DND-41 (cell line): ENCODE results near the gene SPNS3.

ENCODE experiments used
- ATAC-seq: fragments of 200-7000 bp; cut with Tn5 transposase; 3 replicates; pipeline ENCODE4 v1.9.1; 2021; ENCODE audit warnings: low read depth; ENCODE audit not compliant: insufficient read depth
- DNase-seq: peaks from one replicate; pipeline ENCODE4 v3.0.0-alpha.2; 2020
- H2AFZ ChIP-seq: 2 replicates; pipeline ENCODE4 v1.6.0; 2012; ENCODE audit warnings: low read depth, low read length
- H3K27ac ChIP-seq: 2 replicates; pipeline ENCODE4 v1.5.1; 2012; ENCODE audit warnings: low read length, inconsistent platforms
- H3K27me3 ChIP-seq: fragments of 200-600 bp; sonication (generic); 2 replicates; pipeline ENCODE4 v1.6.0; 2012; ENCODE audit warnings: low read length, mild to moderate bottlenecking, inconsistent platforms; ENCODE audit not compliant: insufficient read depth, poor library complexity
- H3K36me3 ChIP-seq: 2 replicates; pipeline ENCODE4 v1.5.1; 2012; ENCODE audit warnings: low read length, inconsistent platforms; ENCODE audit not compliant: insufficient read depth
- H3K4me1 ChIP-seq: 2 replicates; pipeline ENCODE4 v1.5.1; 2012; ENCODE audit warnings: mild to moderate bottlenecking, low read length; ENCODE audit not compliant: insufficient read depth
- H3K4me2 ChIP-seq: 2 replicates; pipeline ENCODE4 v1.6.0; 2012; ENCODE audit warnings: mild to moderate bottlenecking, moderate library complexity, low read length, inconsistent platforms; ENCODE audit not compliant: insufficient read depth
- H3K4me3 ChIP-seq, 2 experiments: fragments of 200-600 bp in 1 of 2; shearing (Covaris generic) in 1 of 2; 2 replicates each; pipeline ENCODE4 v1.5.1; 2012 to 2016; ENCODE audit warnings: inconsistent platforms in 2 of 2, low read length in 2 of 2, mild to moderate bottlenecking in 2 of 2, low read depth in 1 of 2, moderate library complexity in 1 of 2
- H3K79me2 ChIP-seq: 2 replicates; pipeline ENCODE4 v1.6.0; 2012; ENCODE audit warnings: low read length, inconsistent platforms; ENCODE audit not compliant: insufficient read depth
- H3K9ac ChIP-seq: 2 replicates; pipeline ENCODE4 v1.6.0; 2012; ENCODE audit warnings: low read depth, mild to moderate bottlenecking, inconsistent platforms, low read length, moderate library complexity
- H3K9me3 ChIP-seq: 2 replicates; pipeline ENCODE4 v1.5.1; 2012; ENCODE audit warnings: low read length, moderate library complexity, mild to moderate bottlenecking, inconsistent platforms; ENCODE audit not compliant: insufficient read depth, severe bottlenecking
- H4K20me1 ChIP-seq: 2 replicates; pipeline ENCODE4 v1.6.0; 2012; ENCODE audit warnings: low read length; ENCODE audit not compliant: insufficient read depth
- CTCF ChIP-seq: IDR thresholded peaks from 2 replicates; pipeline ENCODE4 v1.5.1; 2012; ENCODE audit warnings: borderline replicate concordance, low read length, moderate library complexity, mild to moderate bottlenecking; ENCODE audit not compliant: poor library complexity, severe bottlenecking; ENCODE audit errors: extremely low read depth
- EZH2 ChIP-seq: IDR thresholded peaks from 3 replicates; pipeline ENCODE4 v1.6.1; 2012; ENCODE audit warnings: borderline replicate concordance, low read depth, mild to moderate bottlenecking, moderate library complexity, low read length, inconsistent platforms; ENCODE audit not compliant: severe bottlenecking

Gene SPNS3

GRCh38 chr17:4512156-4513112, 78.7 kb downstream of the SPNS3 start:
- no peaks in the 10 kb centered on the region for H3K27me3 ChIP-seq
- H3K9me3 ChIP-seq: no peaks in the 10 kb centered on the region
- H3K27ac ChIP-seq: no peak overlapping the region
- no peak overlapping the region for H3K4me3 ChIP-seq
- no peaks in the 10 kb centered on the region for H3K4me1 ChIP-seq
- H3K79me2 ChIP-seq: no peaks in the 10 kb centered on the region
- no peak overlapping the region for H2AFZ ChIP-seq
- DNase-seq (no peak), ATAC-seq (no peak)
- no peak overlapping the region for H3K9ac ChIP-seq
- H3K36me3 ChIP-seq: no peaks in the 10 kb centered on the region
- peaks cover 3% of the 10 kb centered on the region; the same call in 1 of the 2 replicates for H4K20me1 ChIP-seq
- H3K4me2 ChIP-seq: no peak overlapping the region
- TF ChIP-seq CTCF: no peak
- no peak for TF ChIP-seq EZH2

- Histone ChIP-seq H3K4me1 (no peaks in the 10 kb centered on the region), H3K27ac (no peak overlapping the region), H3K9ac (no peak overlapping the region), H2AFZ (no peak overlapping the region), H3K4me2 (no peak overlapping the region), H3K9me3 (no peaks in the 10 kb centered on the region), H4K20me1 (0 out of 2 replicates have a peak, but pooled peaks cover 3% of the 10 kb centered on the region), H3K36me3 (no peaks in the 10 kb centered on the region), H3K79me2 (no peaks in the 10 kb centered on the region), H3K27me3 (no peaks in the 10 kb centered on the region), H3K4me3 (no peak overlapping the region)
- TF ChIP-seq CTCF (no peak), EZH2 (no peak)
- no peak for ATAC-seq
- no peak for DNase-seq
Measured at GRCh38 chr17:4513113-4514032, 79.6 kb downstream of the SPNS3 start.

- no peak overlapping the region for H3K27ac ChIP-seq
- no peaks in the 10 kb centered on the region for H3K79me2 ChIP-seq
- TF ChIP-seq EZH2 (no peak), CTCF (no peak)
- no peaks in the 10 kb centered on the region for H3K27me3 ChIP-seq
- no peaks in the 10 kb centered on the region for H3K36me3 ChIP-seq
- no peak overlapping the region for H3K4me2 ChIP-seq
- H3K9ac ChIP-seq: no peak overlapping the region
- no peaks in the 10 kb centered on the region for H3K9me3 ChIP-seq
- H2AFZ ChIP-seq: no peak overlapping the region
- H3K4me1 ChIP-seq: no peaks in the 10 kb centered on the region
- H3K4me3 ChIP-seq: no peak overlapping the region
- H4K20me1 ChIP-seq: 0 out of 2 replicates have a peak, but pooled peaks cover 3% of the 10 kb centered on the region
- DNase-seq: no peak
- ATAC-seq: no peak
Measured at GRCh38 chr17:4514206-4514605, 80.5 kb downstream of the SPNS3 start.
